HFF-Myc (cell line): ENCODE results near the gene GRIK4.

Experiments used
- DNase-seq: peaks from one replicate; pipeline ENCODE4 v3.0.0-alpha.2; 2011; ENCODE audit warnings: low read depth; ENCODE audit errors: extremely low read depth
- H3K4me3 ChIP-seq: replicated peaks from 2 replicates; pipeline ENCODE4 v1.5.1; 2011; ENCODE audit warnings: low read depth, mild to moderate bottlenecking, control low read depth, low read length
- CTCF ChIP-seq: IDR thresholded peaks from 2 replicates; pipeline ENCODE4 v1.5.1; 2012; ENCODE audit warnings: mild to moderate bottlenecking, low read depth, low read length, control low read depth; ENCODE audit errors: missing control alignments

GRIK4 gene

GRCh38 chr11:120832481-120833238 lies 321.1 kb downstream of the GRIK4 start:
- no peak for TF ChIP-seq CTCF
- no peak overlapping the region for H3K4me3 ChIP-seq
- no peak for DNase-seq

- no peak for DNase-seq
- H3K4me3 ChIP-seq: no peak overlapping the region
- no peak for TF ChIP-seq CTCF
Measured at GRCh38 chr11:120834686-120835210, 323.2 kb downstream of the GRIK4 start.

GRCh38 chr11:120835601-120836228 lies 324.2 kb downstream of the GRIK4 start:
- no peak overlapping the region for H3K4me3 ChIP-seq
- no peak for TF ChIP-seq CTCF
- no peak for DNase-seq

- no peak overlapping the region for H3K4me3 ChIP-seq
- no peak for TF ChIP-seq CTCF
- no peak for DNase-seq
Measured at GRCh38 chr11:120837696-120838095, 326.1 kb downstream of the GRIK4 start.

GRCh38 chr11:120839201-120839600 lies 327.7 kb downstream of the GRIK4 start:
- no peak for TF ChIP-seq CTCF
- no peak overlapping the region for H3K4me3 ChIP-seq
- no peak for DNase-seq

- H3K4me3 ChIP-seq: no peak overlapping the region
- DNase-seq: no peak
- TF ChIP-seq CTCF: no peak
Measured at GRCh38 chr11:120839846-120840402, 328.4 kb downstream of the GRIK4 start.
